K562 (cell line): ENCODE measurements around the gene ASIC1. TPM values are rescaled to one million over a fixed set of nuclear protein-coding genes. Genes with fewer than 3 reads are reported as not detected.
A peak's percentile ranks its signal among the peaks of the same experiment; 100 is the strongest.

Source experiments
- ARID2 ChIP-seq: fragments of 450-650 bp; IDR thresholded peaks from 2 replicates; pipeline ENCODE4 v1.6.1; 2017; ENCODE audit warnings: antibody characterized with exemption, mild to moderate bottlenecking
- GABPB1 ChIP-seq: sonication (generic); formaldehyde crosslinking; IDR thresholded peaks from 2 replicates; pipeline ENCODE4 v1.8.0; 2022; ENCODE audit warnings: mild to moderate bottlenecking, missing genetic modification reagents
- L3MBTL2 ChIP-seq: fragments of 450-650 bp; IDR thresholded peaks from 2 replicates; pipeline ENCODE4 v1.6.1; 2016; ENCODE audit warnings: mild to moderate bottlenecking, moderate library complexity
- NRF1 ChIP-seq, 2 experiments: fragments of 450-650 bp; IDR thresholded peaks in 1 of 2; conservative IDR thresholded peaks in 1 of 2; 2 replicates each; pipeline ENCODE4 v1.6.1; 2014; ENCODE audit warnings: mild to moderate bottlenecking in 2 of 2
- SMAD4 ChIP-seq: fragments of 250-450 bp; sonication (Bioruptor Pico); conservative IDR thresholded peaks from 2 replicates; pipeline ENCODE4 v1.8.0; 2021; ENCODE audit warnings: inconsistent platforms, mild to moderate bottlenecking, moderate library complexity
- polyA plus RNA-seq, 8 experiments: library from polyadenylated mRNA; depleted of rRNA in 4 of 8; stranded (reverse) in 5 of 8; unstranded in 3 of 8; fragments of >200 nt; fragmentation: Nextera tagmentation in 2 of 8; fragmentation: Illumina TruSeq in 1 of 8; extraction: Ambion mirVana in 2 of 8; extraction: Trizol in 1 of 8; gene quantifications; 2 replicates each; pipeline versions ENCODE4 v1.2.1 to v1.2.3, GENCODE V29; 2011 to 2014; ENCODE audit warnings: inconsistent platforms in 1 of 8, missing spikeins in 1 of 8
- total RNA-seq, 7 experiments: library from RNA; depleted of rRNA in 6 of 7; stranded (reverse); fragments of >200 nt in 6 of 7; fragmentation: Illumina TruSeq in 2 of 7; extraction: Trizol in 2 of 7; gene quantifications; 2 replicates each; pipeline versions ENCODE4 v1.2.1 to v1.2.3, GENCODE V29; 2011 to 2021; ENCODE audit warnings: low replicate concordance in 1 of 7
- TF ChIP-seq, protein P1 (sequence below): fragments of 250-450 bp; sonication (Bioruptor Pico); IDR thresholded peaks from 2 replicates; pipeline ENCODE4 v1.4.0; 2020; ENCODE audit warnings: mild to moderate bottlenecking, moderate library complexity, borderline replicate concordance
- TF ChIP-seq, protein P2 (sequence below): IDR thresholded peaks from 2 replicates; pipeline ENCODE4 v1.6.1; 2011; ENCODE audit warnings: borderline replicate concordance, low read depth, mild to moderate bottlenecking, moderate library complexity, low read length; ENCODE audit not compliant: insufficient read depth, poor library complexity, severe bottlenecking
- TF ChIP-seq, protein P3 (sequence below): sonication (generic); formaldehyde crosslinking; IDR thresholded peaks from 2 replicates; pipeline ENCODE4 v1.9.0; 2022; ENCODE audit warnings: mild to moderate bottlenecking, missing genetic modification reagents
- TF ChIP-seq, protein P4 (sequence below): fragments of 250-450 bp; sonication (Bioruptor Pico); IDR thresholded peaks from 2 replicates; pipeline ENCODE4 v1.8.0; 2021; ENCODE audit warnings: mild to moderate bottlenecking, moderate library complexity

ASIC1 gene
- total and polyA plus RNA-seq, 9 of the 15 experiments (the other 6 are each of a cell fraction or from before 2014, with no cell fraction given), result 0.01 to 1.7 (median 0.45) TPM

DNA sequence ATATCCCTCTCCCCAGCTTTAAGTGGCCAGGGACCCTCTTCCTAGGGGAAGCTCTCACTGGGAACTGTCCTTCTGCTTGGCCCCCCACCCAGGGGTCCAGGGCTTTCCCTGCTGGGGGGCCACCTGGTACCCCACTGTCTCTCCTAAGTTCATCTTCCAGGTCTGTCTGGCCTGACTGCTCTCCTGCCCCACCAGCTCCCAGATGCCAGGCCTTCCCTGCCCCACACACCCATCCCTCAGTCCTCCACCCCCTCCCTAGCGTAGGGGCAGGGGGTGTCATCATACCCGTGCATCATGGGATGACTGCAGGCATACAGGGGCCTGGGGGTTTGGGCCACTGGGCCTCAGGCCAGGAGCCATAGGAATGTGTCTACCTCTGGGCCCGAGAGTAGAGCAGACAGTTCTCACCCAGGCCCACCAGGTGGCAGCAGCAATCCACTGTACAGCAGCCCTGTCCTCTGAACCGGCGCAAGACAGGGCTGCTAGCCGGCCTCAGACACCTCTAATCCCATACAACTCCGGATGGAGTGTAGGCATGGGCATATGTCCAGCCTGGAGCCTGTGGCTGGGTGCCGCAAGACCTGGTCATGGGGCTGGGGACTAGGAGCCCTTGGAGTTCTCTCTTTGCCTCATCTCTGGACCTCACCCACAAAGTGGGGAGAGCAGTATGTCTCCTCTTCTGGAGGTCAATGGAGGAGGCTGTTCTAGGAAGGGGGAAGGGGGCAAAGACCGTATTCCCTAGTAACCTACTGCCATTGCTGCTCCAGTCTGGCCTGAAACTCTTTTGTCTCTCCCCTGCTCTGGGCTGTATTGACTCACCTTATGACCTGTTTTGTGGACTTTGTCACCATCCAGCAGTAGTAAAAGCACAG is 17.8 kb downstream of the ASIC1 start (continued):
- TF ChIP-seq, protein P1, sequence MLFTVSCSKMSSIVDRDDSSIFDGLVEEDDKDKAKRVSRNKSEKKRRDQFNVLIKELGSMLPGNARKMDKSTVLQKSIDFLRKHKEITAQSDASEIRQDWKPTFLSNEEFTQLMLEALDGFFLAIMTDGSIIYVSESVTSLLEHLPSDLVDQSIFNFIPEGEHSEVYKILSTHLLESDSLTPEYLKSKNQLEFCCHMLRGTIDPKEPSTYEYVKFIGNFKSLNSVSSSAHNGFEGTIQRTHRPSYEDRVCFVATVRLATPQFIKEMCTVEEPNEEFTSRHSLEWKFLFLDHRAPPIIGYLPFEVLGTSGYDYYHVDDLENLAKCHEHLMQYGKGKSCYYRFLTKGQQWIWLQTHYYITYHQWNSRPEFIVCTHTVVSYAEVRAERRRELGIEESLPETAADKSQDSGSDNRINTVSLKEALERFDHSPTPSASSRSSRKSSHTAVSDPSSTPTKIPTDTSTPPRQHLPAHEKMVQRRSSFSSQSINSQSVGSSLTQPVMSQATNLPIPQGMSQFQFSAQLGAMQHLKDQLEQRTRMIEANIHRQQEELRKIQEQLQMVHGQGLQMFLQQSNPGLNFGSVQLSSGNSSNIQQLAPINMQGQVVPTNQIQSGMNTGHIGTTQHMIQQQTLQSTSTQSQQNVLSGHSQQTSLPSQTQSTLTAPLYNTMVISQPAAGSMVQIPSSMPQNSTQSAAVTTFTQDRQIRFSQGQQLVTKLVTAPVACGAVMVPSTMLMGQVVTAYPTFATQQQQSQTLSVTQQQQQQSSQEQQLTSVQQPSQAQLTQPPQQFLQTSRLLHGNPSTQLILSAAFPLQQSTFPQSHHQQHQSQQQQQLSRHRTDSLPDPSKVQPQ (CRISPR knock-in tag), result no peak
- peak; percentile 93 for TF ChIP-seq SMAD4 (CRISPR knock-in tag)
- TF ChIP-seq, protein P2, sequence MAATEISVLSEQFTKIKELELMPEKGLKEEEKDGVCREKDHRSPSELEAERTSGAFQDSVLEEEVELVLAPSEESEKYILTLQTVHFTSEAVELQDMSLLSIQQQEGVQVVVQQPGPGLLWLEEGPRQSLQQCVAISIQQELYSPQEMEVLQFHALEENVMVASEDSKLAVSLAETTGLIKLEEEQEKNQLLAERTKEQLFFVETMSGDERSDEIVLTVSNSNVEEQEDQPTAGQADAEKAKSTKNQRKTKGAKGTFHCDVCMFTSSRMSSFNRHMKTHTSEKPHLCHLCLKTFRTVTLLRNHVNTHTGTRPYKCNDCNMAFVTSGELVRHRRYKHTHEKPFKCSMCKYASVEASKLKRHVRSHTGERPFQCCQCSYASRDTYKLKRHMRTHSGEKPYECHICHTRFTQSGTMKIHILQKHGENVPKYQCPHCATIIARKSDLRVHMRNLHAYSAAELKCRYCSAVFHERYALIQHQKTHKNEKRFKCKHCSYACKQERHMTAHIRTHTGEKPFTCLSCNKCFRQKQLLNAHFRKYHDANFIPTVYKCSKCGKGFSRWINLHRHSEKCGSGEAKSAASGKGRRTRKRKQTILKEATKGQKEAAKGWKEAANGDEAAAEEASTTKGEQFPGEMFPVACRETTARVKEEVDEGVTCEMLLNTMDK, result peak; percentile 19
- TF ChIP-seq L3MBTL2, result no peak
- TF ChIP-seq, protein P3, sequence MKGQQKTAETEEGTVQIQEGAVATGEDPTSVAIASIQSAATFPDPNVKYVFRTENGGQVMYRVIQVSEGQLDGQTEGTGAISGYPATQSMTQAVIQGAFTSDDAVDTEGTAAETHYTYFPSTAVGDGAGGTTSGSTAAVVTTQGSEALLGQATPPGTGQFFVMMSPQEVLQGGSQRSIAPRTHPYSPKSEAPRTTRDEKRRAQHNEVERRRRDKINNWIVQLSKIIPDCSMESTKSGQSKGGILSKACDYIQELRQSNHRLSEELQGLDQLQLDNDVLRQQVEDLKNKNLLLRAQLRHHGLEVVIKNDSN, result no peak
- peak; percentile 55 to 60 for TF ChIP-seq NRF1 (conservative IDR thresholded peaks at IDR 0.05 in 1 of 2, IDR thresholded peaks at IDR 0.05 in 1 of 2)
- 0 out of 2 replicates have a peak, but pooled peaks have one; percentile 41 for TF ChIP-seq GABPB1 (CRISPR knock-in tag)
- TF ChIP-seq, protein P4, sequence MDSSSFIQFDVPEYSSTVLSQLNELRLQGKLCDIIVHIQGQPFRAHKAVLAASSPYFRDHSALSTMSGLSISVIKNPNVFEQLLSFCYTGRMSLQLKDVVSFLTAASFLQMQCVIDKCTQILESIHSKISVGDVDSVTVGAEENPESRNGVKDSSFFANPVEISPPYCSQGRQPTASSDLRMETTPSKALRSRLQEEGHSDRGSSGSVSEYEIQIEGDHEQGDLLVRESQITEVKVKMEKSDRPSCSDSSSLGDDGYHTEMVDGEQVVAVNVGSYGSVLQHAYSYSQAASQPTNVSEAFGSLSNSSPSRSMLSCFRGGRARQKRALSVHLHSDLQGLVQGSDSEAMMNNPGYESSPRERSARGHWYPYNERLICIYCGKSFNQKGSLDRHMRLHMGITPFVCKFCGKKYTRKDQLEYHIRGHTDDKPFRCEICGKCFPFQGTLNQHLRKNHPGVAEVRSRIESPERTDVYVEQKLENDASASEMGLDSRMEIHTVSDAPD (CRISPR knock-in tag), result no peak
- TF ChIP-seq ARID2, result 0 out of 2 replicates have a peak, but pooled peaks have one; percentile 31
